ENCODE results near the gene UBN1.

The UBN1 gene

DNA sequence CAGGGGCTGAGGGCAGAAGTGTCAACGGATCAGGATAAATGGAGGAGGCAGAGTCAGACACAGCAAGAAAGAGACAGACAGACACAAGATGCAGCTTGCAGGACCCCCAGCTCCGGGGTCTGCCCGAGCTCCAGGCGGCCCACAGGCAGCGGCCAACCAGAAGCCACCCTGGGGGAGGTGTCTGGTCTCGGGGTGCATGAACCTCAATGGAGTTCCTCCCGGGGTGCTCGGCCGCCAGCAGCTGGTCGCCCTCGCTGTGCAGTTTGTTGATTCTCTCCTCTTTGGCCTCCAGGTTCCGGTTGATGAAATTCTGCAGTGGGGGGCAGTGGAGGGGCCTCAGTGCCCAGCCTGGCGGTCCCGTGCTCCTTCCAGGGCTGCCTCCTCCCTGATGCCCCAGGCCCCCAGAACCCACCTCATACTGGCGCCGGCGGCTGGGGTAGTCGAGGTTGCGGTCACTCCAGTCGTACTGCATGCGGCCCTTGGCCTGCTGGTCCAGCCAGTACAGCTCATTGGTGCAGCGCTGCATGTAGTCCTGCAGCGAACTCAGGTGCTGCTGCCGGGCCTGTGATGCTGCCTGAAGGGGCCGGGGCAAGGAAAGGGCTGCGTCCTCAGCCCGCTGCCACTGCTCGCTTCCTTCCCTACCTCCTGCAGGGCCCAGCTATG, 51.7 kb downstream of the UBN1 start:
- Histone ChIP-seq H3K4me1 (ENCODE audit: insufficient read depth, poor library complexity, severe bottlenecking) (no peaks in the 10 kb centered on the region), H3K4me3 (ENCODE audit: severe bottlenecking) (no peak overlapping the region), H3K36me3 (ENCODE audit: low read depth) (peaks cover 93% of the 10 kb centered on the region), H3K27me3 (ENCODE audit: insufficient read depth, poor library complexity, severe bottlenecking) (no peaks in the 10 kb centered on the region), H3K27ac (ENCODE audit: poor library complexity, severe bottlenecking) (no peak overlapping the region), H3K9me3 (ENCODE audit: severe bottlenecking) (no peaks in the 10 kb centered on the region)
- DNase-seq (ENCODE audit: low spot score) (no peak), ATAC-seq (ENCODE audit: low read depth) (no peak)
- TF ChIP-seq, protein P1, sequence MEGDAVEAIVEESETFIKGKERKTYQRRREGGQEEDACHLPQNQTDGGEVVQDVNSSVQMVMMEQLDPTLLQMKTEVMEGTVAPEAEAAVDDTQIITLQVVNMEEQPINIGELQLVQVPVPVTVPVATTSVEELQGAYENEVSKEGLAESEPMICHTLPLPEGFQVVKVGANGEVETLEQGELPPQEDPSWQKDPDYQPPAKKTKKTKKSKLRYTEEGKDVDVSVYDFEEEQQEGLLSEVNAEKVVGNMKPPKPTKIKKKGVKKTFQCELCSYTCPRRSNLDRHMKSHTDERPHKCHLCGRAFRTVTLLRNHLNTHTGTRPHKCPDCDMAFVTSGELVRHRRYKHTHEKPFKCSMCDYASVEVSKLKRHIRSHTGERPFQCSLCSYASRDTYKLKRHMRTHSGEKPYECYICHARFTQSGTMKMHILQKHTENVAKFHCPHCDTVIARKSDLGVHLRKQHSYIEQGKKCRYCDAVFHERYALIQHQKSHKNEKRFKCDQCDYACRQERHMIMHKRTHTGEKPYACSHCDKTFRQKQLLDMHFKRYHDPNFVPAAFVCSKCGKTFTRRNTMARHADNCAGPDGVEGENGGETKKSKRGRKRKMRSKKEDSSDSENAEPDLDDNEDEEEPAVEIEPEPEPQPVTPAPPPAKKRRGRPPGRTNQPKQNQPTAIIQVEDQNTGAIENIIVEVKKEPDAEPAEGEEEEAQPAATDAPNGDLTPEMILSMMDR (IDR thresholded peaks at IDR 0.05; ENCODE audit: poor library complexity, severe bottlenecking): no peak

DNA sequence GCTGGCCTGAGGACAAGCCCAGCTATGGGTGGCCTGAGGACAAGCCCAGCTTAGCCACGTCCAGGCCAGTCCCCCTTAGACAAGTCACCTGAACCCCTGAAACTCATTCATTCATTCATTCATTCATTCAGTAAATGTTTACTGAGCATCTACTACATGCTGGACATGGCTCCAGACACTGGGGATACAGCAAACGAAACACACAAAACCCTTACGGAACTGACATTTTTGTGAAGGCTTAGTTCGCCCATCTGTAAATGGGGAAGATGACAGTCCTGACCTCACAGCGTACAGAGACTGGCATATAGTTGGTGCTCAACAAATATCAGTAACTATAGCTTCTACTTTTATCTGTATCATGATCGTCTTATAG, 52.2 kb downstream of the UBN1 start:
- H3K27me3 ChIP-seq (ENCODE audit: insufficient read depth, poor library complexity, severe bottlenecking): no peaks in the 10 kb centered on the region
- no peak for DNase-seq (ENCODE audit: low spot score)
- no peak overlapping the region for H3K4me3 ChIP-seq (ENCODE audit: severe bottlenecking)
- H3K36me3 ChIP-seq (ENCODE audit: low read depth): peaks cover 93% of the 10 kb centered on the region
- TF ChIP-seq, protein P1 (IDR thresholded peaks at IDR 0.05; ENCODE audit: poor library complexity, severe bottlenecking): no peak
- no peak overlapping the region for H3K27ac ChIP-seq (ENCODE audit: poor library complexity, severe bottlenecking)
- no peaks in the 10 kb centered on the region for H3K4me1 ChIP-seq (ENCODE audit: insufficient read depth, poor library complexity, severe bottlenecking)
- H3K9me3 ChIP-seq (ENCODE audit: severe bottlenecking): no peaks in the 10 kb centered on the region
- no peak for ATAC-seq (ENCODE audit: low read depth)

DNA sequence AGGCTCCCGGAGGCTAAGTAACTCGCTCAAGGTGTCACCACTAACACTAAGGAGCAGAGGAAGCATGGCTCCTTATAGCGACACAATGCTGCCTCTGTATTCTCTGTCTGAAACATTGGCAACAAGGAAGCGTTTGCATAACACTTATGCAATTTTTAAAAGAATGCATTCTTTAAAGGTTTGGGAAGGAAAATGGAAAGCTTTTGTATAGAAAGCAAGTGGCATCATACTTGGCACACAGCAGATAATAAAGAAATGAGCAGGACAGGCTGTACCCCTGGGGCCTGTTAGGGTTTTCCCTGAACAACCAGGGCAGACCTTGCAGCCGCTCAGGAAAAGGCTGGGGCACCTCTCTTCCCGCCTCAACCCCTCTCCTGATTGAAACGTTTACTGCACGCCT, 52.8 kb downstream of the UBN1 start:
- Histone ChIP-seq H3K36me3 (ENCODE audit: low read depth) (peaks cover 93% of the 10 kb centered on the region), H3K27me3 (ENCODE audit: insufficient read depth, poor library complexity, severe bottlenecking) (no peaks in the 10 kb centered on the region), H3K4me1 (ENCODE audit: insufficient read depth, poor library complexity, severe bottlenecking) (no peaks in the 10 kb centered on the region), H3K27ac (ENCODE audit: poor library complexity, severe bottlenecking) (no peak overlapping the region), H3K4me3 (ENCODE audit: severe bottlenecking) (no peak overlapping the region), H3K9me3 (ENCODE audit: severe bottlenecking) (no peaks in the 10 kb centered on the region)
- no peak for ATAC-seq (ENCODE audit: low read depth)
- no peak for DNase-seq (ENCODE audit: low spot score)
- TF ChIP-seq, protein P1 (IDR thresholded peaks at IDR 0.05; ENCODE audit: poor library complexity, severe bottlenecking): no peak

DNA sequence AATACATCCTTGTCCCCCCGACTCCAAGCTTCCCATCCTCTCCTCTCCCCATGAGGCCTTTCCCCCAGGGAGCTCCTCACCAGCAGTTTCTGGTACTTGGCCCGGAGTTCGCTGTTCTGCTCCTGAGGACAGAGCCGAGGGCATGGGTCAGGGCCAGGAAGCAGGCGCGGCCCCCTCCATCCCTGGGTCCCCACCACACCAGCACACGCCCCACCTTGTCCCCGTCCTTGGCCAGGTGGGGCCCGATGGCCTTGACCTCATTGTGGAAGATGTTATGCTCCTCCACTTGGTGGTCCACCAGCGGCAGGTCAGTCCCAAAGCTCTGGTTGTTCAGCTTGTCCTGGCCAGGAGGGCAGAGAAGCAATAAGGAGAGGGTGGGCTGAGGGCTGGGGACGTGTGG, 53.5 kb downstream of the UBN1 start:
- no peak overlapping the region for H3K27ac ChIP-seq (ENCODE audit: poor library complexity, severe bottlenecking)
- TF ChIP-seq, protein P1 (IDR thresholded peaks at IDR 0.05; ENCODE audit: poor library complexity, severe bottlenecking): no peak
- ATAC-seq (ENCODE audit: low read depth) (no peak), DNase-seq (ENCODE audit: low spot score) (no peak)
- H3K36me3 ChIP-seq (ENCODE audit: low read depth): peaks cover 91% of the 10 kb centered on the region
- H3K4me1 ChIP-seq (ENCODE audit: insufficient read depth, poor library complexity, severe bottlenecking): no peaks in the 10 kb centered on the region
- no peaks in the 10 kb centered on the region for H3K9me3 ChIP-seq (ENCODE audit: severe bottlenecking)
- no peak overlapping the region for H3K4me3 ChIP-seq (ENCODE audit: severe bottlenecking)
- no peaks in the 10 kb centered on the region for H3K27me3 ChIP-seq (ENCODE audit: insufficient read depth, poor library complexity, severe bottlenecking)

DNA sequence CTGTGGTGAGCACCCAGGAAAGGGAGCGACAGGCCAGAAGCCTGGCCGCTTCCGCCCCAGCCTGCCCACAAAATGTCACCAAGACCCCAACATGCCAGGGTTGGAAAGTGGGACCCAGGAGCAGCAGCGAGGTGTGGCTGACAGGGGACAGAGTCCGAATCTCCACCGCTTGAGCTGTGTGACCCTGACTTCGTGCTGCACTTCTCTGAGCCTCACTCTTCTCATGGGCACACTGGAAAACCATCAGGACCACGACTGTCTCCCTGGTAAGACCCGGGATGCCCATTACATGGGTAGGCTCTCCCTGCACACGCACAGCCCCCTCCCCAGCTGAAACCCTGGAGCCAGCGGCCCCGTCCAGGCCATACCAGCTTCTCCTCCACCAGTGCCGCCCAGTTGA, 54.8 kb downstream of the UBN1 start:
- H3K4me1 ChIP-seq (ENCODE audit: insufficient read depth, poor library complexity, severe bottlenecking): no peaks in the 10 kb centered on the region
- no peaks in the 10 kb centered on the region for H3K27me3 ChIP-seq (ENCODE audit: insufficient read depth, poor library complexity, severe bottlenecking)
- H3K36me3 ChIP-seq (ENCODE audit: low read depth): peaks cover 84% of the 10 kb centered on the region
- TF ChIP-seq, protein P1 (IDR thresholded peaks at IDR 0.05; ENCODE audit: poor library complexity, severe bottlenecking): no peak
- DNase-seq (ENCODE audit: low spot score) (no peak), ATAC-seq (ENCODE audit: low read depth) (no peak)
- no peak overlapping the region for H3K27ac ChIP-seq (ENCODE audit: poor library complexity, severe bottlenecking)
- no peak overlapping the region for H3K4me3 ChIP-seq (ENCODE audit: severe bottlenecking)
- H3K9me3 ChIP-seq (ENCODE audit: severe bottlenecking): no peaks in the 10 kb centered on the region
